ENCODE data around the gene MTOR.

DNA sequence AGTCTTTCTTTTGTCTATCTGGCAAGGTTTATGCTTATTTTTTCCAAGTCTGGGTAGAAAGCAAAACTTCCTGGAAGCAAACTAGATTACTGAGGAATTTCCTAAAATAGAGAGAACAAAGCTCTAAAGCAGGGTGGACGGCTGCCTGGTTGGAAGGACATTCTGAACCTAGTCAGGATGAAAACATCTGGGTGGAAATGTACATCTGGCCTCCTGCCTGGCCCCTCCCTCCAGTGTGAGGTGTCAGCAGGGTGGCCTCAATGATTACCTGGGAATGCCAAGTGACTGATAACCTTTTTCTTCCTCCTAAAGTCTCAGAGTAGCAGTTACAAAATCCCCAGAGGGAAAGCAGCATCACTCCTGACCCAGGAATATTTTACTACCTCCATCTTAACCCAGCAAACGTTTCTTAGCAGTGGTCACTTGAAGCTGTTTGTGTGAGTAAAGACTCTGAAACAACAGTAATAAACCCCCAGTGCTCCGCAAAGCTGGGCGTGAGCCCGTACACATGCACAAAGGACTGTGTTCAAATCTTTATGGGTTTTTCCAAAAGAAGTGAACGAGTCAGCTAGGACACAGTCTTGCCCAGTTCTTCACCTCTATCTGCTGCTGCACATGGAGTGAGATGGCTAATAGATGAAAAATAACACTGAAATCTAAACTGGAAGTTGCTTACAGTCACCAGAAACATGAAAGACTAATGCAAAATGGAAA, 54.3 kb downstream of the MTOR start:
- TF ChIP-seq POLR2A (IDR thresholded peaks at IDR 0.05) = no peak
- no peak for TF ChIP-seq POLR2AphosphoS5 (IDR thresholded peaks at IDR 0.05)

Data from stomach (tissue), 4 donors.